Endothelial cell of umbilical vein (primary cell): ENCODE results near the gene ANXA11. TPM values are rescaled to one million over a fixed set of nuclear protein-coding genes. Genes with fewer than 3 reads are reported as not detected.

ENCODE experiments used
- BruUV-seq: library from RNA; stranded (reverse); fragments of 400-500 nt; replicated peaks from 2 replicates; lab custom pipeline; 2021; lab: Mats Ljungman, UMichigan
- CTCF ChIA-PET: fragments of 300-600, 350-600 bp; sonication (Branson Sonifier 250); formaldehyde crosslinking; loops from one replicate; lab custom pipeline; 2021; ENCODE audit warnings: antibody characterized with exemption, inconsistent platforms; lab: Charles Lee
- POLR2A ChIA-PET: fragments of 300-600, 350-600 bp; sonication (Branson Sonifier 250); formaldehyde crosslinking; loops from one replicate; lab custom pipeline; 2021; ENCODE audit warnings: antibody characterized with exemption, inconsistent platforms; lab: Charles Lee
- DNase-seq: peaks from one replicate; pipeline ENCODE4 v3.0.0-alpha.2; 2011; ENCODE audit warnings: low read depth, low spot score
- FAIRE-seq: peaks from 2 replicates; lab custom pipeline; 2011; peaks lifted over from hg19 to GRCh38; lab: Jason Lieb, UNC
- H2AFZ ChIP-seq: 2 replicates; pipeline ENCODE4 v1.6.0; 2012; ENCODE audit warnings: low read depth, low read length, control low read depth, inconsistent platforms
- H3K27ac ChIP-seq: 2 replicates; pipeline ENCODE4 v1.5.1; 2011; ENCODE audit warnings: low read depth, mild to moderate bottlenecking, control low read depth, low read length, moderate library complexity; ENCODE audit not compliant: insufficient read depth
- H3K27me3 ChIP-seq, 2 experiments: 2 replicates each; pipeline versions ENCODE4 v1.6.0 to v1.6.1; 2011; ENCODE audit warnings: low read length in 2 of 2, mixed read lengths in 1 of 2; ENCODE audit not compliant: control insufficient read depth in 2 of 2, insufficient read depth in 2 of 2
- H3K36me3 ChIP-seq, 2 experiments: 2 replicates in 1 of 2; 3 replicates in 1 of 2; pipeline ENCODE4 v1.5.1; 2011; ENCODE audit warnings: low read length in 2 of 2, mild to moderate bottlenecking in 1 of 2, moderate library complexity in 1 of 2; ENCODE audit not compliant: control insufficient read depth in 2 of 2, insufficient read depth in 2 of 2; ENCODE audit errors: extremely low read depth in 1 of 2
- H3K4me1 ChIP-seq: 3 replicates; pipeline ENCODE4 v1.5.1; 2011; ENCODE audit warnings: mild to moderate bottlenecking, low read length; ENCODE audit not compliant: control insufficient read depth, insufficient read depth; ENCODE audit errors: extremely low read depth
- H3K4me2 ChIP-seq: 2 replicates; pipeline ENCODE4 v1.6.1; 2011; ENCODE audit warnings: low read length, control low read depth, mixed read lengths; ENCODE audit not compliant: insufficient read depth
- H3K4me3 ChIP-seq, 3 experiments: fragments of 200-600 bp in 1 of 3; sonication (generic), shearing (Covaris generic) in 1 of 3; replicated peaks in 1 of 3; 2 replicates each; pipeline ENCODE4 v1.5.1; 2011 to 2016; ENCODE audit warnings: control low read depth in 3 of 3, low read length in 3 of 3, mild to moderate bottlenecking in 2 of 3, inconsistent platforms in 1 of 3, low read depth in 1 of 3, moderate library complexity in 1 of 3; ENCODE audit not compliant: insufficient read depth in 1 of 3
- H3K79me2 ChIP-seq: 2 replicates; pipeline ENCODE4 v1.6.0; 2012; ENCODE audit warnings: low read length, inconsistent platforms; ENCODE audit not compliant: control insufficient read depth, insufficient read depth
- H3K9ac ChIP-seq: replicated peaks from 2 replicates; pipeline ENCODE3; 2011; ENCODE audit warnings: low read length, control low read depth; ENCODE audit not compliant: insufficient read depth; ENCODE audit errors: extremely low read depth
- H3K9me1 ChIP-seq: replicated peaks from 3 replicates; pipeline ENCODE4 v1.6.0; 2011; ENCODE audit warnings: mild to moderate bottlenecking, low read length; ENCODE audit not compliant: control insufficient read depth, insufficient read depth; ENCODE audit errors: extremely low read depth
- H3K9me3 ChIP-seq: replicated peaks from 2 replicates; pipeline ENCODE4 v1.5.1; 2012; ENCODE audit warnings: low read length, inconsistent platforms; ENCODE audit not compliant: control insufficient read depth, insufficient read depth
- H4K20me1 ChIP-seq: replicated peaks from 2 replicates; pipeline ENCODE3; 2011; ENCODE audit warnings: mild to moderate bottlenecking, low read length; ENCODE audit not compliant: control insufficient read depth, insufficient read depth; ENCODE audit errors: extremely low read depth
- CTCF ChIP-seq, 2 donors: IDR thresholded peaks; 1 replicate in 1 of 2; 2 replicates in 1 of 2; pipeline ENCODE4 v1.5.1; 2011; ENCODE audit warnings: low read length in 2 of 2, mild to moderate bottlenecking in 2 of 2, moderate library complexity in 2 of 2, control low read depth in 1 of 2, inconsistent platforms in 1 of 2, low read depth in 1 of 2; ENCODE audit not compliant: insufficient read depth in 1 of 2; ENCODE audit errors: extremely low read depth in 1 of 2
- EZH2 ChIP-seq: IDR thresholded peaks from 2 replicates; pipeline ENCODE4 v1.6.1; 2012; ENCODE audit warnings: borderline replicate concordance, low read depth, mild to moderate bottlenecking, moderate library complexity, low read length, inconsistent platforms; ENCODE audit not compliant: severe bottlenecking
- FOS ChIP-seq: IDR thresholded peaks from 2 replicates; pipeline ENCODE4 v1.6.1; 2011; ENCODE audit warnings: mild to moderate bottlenecking, low read length, moderate library complexity, borderline replicate concordance; ENCODE audit not compliant: insufficient read depth
- GATA2 ChIP-seq: IDR thresholded peaks from 2 replicates; pipeline ENCODE4 v1.7.0; 2011; ENCODE audit warnings: low read depth, mild to moderate bottlenecking, moderate library complexity, mixed read lengths, low read length; ENCODE audit not compliant: insufficient read length, insufficient read depth
- JUN ChIP-seq: IDR thresholded peaks from 2 replicates; pipeline ENCODE4 v1.6.1; 2011; ENCODE audit warnings: borderline replicate concordance, low read depth; ENCODE audit not compliant: insufficient read length, insufficient read depth
- MYC ChIP-seq: IDR thresholded peaks from one replicate; pipeline ENCODE4 v1.6.1; 2011; ENCODE audit warnings: mild to moderate bottlenecking, low read depth, low read length
- POLR2AphosphoS5 ChIP-seq: IDR thresholded peaks from 2 replicates; pipeline ENCODE4 v1.6.1; 2012; ENCODE audit warnings: low read depth, mild to moderate bottlenecking, control low read depth, low read length, moderate library complexity; ENCODE audit not compliant: insufficient read depth
- dilution Hi-C: fragments of 300-500 bp; cut with MboI; formaldehyde crosslinking; loops from one replicate; pipeline ENCODE4 v1.15.0; 2019; ENCODE audit warnings: low sequenced_read_pairs; ENCODE audit not compliant: extremely low pct_ligation_motif_present
- intact Hi-C: fragments of 100-400 bp; cut with micrococcal nuclease; formaldehyde crosslinking; loops from one replicate; pipeline ENCODE4 v1.10.0; 2022
- polyA plus RNA-seq, 4 experiments: library from polyadenylated mRNA; depleted of rRNA in 3 of 4; stranded (reverse) in 3 of 4; unstranded in 1 of 4; fragments of >200 nt; gene quantifications; 2 replicates each; pipeline versions ENCODE4 v1.2.1 to v1.2.3, GENCODE V29; 2011 to 2012; ENCODE audit warnings: missing spikeins in 1 of 4
- total RNA-seq: library from RNA; stranded (reverse); gene quantifications from 2 replicates; pipeline ENCODE4 v1.2.3, GENCODE V29; 2021

Gene ANXA11
- total and polyA plus RNA-seq, 2 donors (not counting 3 experiments of a cell fraction or from before 2014, with no cell fraction given), result 59.2 to 143 TPM

DNA sequence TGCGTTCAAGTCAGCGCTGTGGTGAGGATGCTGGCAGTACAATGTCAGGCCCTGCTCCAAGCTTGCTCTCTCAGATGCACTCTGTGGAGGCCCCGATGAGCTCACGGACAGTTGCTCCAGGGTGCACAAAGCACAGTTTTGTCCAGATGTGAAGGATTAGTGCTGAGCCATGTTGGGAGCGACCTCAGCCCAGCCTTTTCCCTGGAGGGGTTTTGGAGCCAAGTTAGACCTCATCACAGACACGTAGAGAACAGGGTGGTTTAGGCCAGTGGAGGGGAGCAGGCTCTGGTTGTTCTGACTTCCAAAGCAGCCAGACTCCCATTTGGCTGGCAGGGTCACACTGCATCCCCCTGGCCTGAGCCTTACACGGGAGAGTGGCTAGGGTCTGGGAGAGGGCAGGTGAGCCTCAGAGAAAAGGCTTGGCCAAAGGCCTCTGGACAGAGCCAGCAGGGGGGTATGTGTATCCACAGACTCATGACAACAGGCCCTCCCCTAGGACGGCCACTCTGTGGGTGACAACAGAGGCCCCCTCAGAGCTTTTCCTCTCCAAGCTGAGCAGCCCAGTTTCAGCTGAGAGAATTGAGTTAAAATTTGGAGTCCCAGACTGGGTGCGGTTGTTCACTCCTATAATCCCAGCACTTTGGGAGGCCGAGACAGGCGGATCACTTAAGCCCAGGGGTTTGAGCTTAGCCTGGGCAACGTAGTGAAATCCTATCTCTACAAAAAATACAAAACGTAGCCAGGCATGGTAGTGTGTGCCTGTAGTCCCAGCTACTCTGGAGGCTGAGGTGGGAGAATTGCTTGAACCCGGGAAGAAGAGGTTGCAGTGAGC is 68.1 kb downstream of the ANXA11 start:
- FAIRE-seq, result no peak
- Histone ChIP-seq H3K9me1 (no peaks in the 10 kb centered on the region), H3K4me1 (peaks cover 10% of the 10 kb centered on the region), H3K9me3 (no peaks in the 10 kb centered on the region), H3K9ac (no peak overlapping the region), H3K4me3 (no peak overlapping the region), H3K79me2 (no peaks in the 10 kb centered on the region), H3K27ac (no peak overlapping the region), H2AFZ (no peak overlapping the region), H3K27me3 (no peaks in the 10 kb centered on the region), H4K20me1 (no peaks in the 10 kb centered on the region), H3K4me2 (no peak overlapping the region), H3K36me3 (no peaks in the 10 kb centered on the region)
- intact Hi-C loops, result loop anchor here (2.0 kb wide), 1 partner anchor 58 kb away; the partner anchor contains the start of gene TMEM254
- dilution Hi-C loops, result no loop called here
- CTCF ChIA-PET, result no interaction called here
- no peak for DNase-seq
- POLR2A ChIA-PET, result no interaction called here
- no TSS peak for BruUV-seq
- no peak for TF ChIP-seq JUN
- no peak for TF ChIP-seq GATA2
- TF ChIP-seq MYC, result no peak
- no peak for TF ChIP-seq CTCF (IDR thresholded peaks at IDR 0.05; ENCODE audit: extremely low read depth in 1 of 2, insufficient read depth in 1 of 2, low read depth in 1 of 2, low read length in 2 of 2)
- no peak for TF ChIP-seq EZH2
- TF ChIP-seq FOS, result no peak
- TF ChIP-seq POLR2AphosphoS5, result no peak
